NCI-H1048 (cell line): ENCODE data around the gene HIPK2.
"Not testable (repeated sequence)": the region's sequence is repeated elsewhere in the genome, so short reads cannot be mapped to it uniquely, and the experiment has no call there.

Source experiments
- DNase-seq: peaks from one replicate; lab custom pipeline; 2025; lab: John Stamatoyannopoulos, UW

HIPK2 gene

DNA sequence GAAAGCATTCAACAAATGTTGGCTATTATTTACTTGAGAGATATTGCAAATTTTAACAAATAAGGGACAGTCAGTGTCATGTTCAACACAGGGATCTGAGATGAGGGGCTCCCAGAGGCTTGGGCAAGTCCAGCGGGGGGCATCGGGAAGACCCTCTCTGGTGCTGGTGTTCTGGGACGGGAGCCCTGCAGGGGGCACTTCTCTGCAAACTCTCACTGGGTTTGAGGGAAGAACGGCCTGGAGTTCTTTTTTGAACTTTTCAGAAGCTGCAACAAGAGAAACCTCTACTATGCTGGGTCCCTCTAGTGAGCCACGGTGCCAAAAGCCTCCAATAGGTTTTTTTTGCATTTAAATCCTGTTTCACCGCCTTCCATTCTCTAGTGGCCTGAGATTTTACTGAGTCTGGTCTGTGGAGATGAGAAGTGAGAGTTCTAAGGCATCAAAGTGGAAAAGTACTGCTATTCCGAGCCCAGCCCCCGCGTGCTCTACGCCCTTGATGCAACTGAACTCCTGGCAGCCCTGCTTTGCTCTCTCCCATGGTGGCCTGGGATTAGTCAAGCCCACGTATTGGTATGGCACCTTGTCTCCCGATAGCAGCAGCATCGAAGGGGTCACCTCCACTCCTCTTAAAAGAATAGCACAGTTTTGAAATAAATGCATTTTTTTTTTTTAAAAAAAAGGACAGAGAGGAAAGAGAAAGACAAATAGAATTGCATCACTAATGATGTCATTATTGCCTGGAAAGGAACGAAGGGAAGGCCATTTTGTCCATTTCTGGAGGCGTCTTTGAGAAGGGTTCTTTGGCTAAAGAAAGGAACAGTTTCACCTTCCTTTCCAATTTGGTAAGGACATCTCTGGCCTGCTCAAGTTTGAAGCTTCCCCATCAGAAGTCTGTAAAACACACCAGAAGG is 210.8 kb downstream of the HIPK2 start:
- DNase-seq: no peak

DNA sequence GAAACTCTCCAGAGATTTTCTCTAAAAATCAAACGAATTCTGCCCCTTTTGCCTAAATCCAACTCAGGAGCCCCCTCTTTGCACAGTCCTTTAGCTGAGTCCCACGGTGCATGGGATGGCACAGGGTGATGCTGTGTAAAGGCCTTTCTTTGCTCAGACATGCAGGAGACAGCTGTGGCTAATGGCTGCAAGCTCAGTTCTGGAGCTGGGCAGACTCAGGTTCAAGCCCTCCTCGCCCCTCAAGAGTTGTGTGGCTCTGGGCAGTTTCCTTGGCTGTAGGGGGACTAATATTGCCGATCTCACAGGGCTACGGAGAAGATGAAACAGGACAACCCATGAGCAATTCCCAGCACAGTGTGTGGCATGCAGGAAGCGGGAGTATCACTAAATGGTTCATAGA is 211.7 kb downstream of the HIPK2 start:
- no peak for DNase-seq

DNA sequence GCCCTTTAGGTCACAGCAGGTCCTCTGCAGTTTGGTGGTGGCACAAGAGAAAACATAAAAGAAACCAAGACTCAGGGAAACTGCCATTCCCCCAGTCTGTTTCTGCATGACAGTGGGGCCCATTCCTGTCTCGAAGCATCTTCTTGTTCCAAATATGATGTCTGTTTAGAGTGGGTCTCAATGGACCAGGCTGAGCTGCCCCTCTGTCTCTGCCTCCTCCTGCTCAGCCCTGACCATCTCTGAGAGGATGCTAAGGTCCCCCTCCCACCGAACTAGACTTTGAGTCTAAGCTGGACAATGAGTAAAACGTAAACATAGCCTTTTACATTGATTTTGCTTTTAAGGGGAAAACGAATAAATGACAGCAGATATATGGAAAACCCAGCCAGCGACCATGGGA is 213.9 kb downstream of the HIPK2 start:
- no peak for DNase-seq

DNA sequence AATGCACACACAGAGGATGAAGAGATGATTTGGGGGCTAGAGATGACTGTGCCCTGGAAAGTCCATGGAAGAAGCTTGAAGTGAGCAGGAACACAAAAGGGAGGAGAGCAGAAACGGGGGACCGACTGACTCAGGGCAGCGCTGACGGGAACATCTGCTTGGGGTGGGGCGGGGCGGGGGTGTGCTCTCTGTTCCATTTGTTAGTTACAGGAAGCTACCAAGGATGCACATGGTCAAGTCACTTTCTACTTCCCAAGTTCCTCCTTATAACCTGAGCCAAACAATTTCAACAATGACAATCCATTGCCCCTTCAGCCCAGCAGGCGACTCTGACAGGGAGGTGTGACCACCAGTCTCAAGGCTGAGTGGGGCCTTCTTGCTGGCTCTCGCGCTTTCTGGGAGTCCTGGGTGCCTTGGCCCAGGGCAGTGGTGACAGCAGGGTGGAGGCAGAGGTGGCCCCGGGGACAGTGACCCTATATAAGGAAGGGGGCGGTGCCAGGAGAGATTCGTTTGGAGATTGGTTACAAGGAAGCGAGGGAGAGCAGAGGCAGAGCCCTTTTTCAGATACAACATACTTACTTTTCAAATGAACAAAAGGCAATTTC is 214.7 kb downstream of the HIPK2 start:
- no peak for DNase-seq

DNA sequence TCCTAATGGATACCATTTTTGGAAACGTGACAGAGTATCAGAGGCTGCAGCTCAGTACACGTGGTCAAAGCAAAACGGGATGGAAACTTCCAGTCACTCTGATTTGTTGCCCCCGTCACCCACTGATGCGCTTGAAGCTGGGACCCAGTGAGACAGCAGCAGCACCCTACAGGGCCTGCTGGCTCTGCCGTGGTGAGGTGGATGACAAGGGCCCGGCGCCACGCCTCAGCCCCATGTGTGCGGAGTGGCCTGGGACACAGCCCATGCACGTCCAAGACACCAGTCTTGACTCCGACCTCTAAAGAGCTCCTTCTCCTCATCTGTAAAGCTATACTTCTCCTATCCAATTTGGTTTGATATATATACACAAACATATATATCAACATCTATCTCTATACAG is 215.3 kb downstream of the HIPK2 start:
- DNase-seq: no peak

DNA sequence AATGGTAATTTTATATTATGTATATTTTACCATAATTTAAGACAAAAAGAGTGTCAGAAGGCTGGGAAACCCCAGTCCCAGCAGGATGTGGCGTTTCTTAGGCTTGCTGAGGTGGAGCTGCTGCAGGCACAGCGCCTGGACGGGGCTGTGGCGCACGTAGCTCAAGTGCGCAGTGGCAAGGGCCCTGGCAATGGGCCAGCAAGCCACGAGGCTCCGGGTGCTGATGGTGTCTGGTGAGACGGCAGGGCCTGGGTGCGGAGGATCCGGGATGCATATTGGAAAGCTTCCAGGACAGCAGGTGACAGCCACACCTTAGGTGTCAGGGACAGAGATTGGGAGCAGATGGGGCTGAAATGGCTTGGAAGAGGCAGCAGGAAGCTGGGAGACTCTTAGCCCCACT is 217.1 kb downstream of the HIPK2 start:
- DNase-seq: no peak

DNA sequence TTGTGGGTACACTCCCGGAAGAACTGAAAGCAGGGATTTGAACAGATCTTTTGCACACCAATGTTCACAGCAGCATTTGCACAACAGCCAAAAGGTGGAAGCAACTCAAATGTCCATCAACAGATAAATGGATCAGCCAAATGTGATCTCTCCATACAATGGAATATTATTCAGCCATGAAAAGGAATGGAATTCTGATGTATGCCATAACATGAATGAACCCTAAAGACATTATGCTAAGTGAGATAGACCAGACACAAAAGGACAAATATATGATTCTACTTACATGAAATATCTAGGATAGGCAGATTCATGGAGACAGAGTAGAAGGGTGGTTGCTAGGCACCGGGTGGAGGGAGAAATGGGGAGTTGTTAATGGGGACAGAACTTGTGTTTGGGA is 217.6 kb downstream of the HIPK2 start:
- no peak for DNase-seq

DNA sequence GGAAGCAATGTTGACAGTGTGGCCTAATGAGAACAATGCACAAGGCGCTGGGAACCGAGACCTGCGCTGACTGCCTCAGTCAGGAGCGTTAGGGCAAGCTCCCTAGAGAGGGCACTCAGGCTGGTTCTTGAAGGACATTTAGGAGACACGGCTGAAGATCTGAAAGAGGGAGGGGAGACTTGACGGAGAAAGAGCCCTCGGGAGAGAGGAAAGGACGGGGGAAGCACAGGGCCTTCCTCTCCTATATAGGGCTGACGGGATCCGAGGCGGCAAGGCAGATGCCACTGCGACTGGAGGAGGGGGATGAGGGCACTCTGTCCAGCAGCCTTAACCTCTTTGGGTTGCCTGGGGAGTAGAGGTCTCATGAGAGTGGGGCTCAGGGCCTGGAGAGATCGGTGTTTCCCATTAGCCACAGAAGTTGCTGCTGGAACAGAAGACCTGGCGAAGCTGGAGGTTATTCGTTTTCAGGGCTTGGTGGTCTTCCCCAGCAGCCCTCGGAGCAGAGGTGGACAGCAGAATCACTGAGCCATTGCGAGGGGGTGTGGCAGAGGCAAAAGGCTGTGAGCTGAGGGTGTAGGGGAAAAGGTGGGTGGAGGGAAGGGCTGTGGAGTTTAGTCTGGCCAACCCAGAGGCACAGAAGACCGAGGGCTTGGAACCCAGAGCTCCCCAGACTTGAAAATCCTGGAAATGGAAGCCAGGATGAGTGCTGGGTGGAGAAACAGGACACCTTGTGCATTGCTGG is 218.3 kb downstream of the HIPK2 start:
- no peak for DNase-seq

DNA sequence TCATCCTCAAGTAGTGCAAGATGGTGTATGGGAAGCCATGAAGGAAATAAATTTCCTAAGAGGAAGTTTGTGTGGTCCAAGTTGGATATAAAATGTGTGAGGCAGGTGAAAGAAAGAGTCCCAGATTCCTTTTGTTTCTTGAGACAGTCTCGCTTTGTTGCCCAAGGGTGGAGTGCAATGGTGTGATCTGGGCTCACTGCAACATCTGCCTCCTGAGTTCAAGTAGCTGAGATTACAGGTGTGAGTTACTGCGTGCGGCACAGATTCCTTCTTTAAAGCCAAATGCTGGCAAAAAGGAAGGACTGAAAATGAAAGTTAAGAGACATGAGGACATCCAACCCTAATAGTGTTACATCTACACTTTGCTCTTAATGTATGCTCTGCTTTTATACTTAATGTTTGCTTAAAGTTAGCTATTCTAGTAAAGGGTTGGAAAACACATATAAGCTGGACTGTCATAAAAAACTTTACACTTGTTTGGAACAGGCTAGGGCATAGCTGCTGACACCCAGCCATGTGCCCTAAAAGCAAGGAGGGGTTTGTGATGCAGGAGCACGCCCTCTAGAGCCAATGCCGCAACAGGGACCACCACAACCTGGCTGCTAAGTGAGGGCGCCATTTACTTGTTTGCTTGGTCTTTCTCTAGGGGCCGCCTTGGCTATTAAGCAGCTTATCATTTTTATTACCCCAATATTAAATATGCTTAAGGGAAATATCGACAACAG is 219.8 kb downstream of the HIPK2 start:
- DNase-seq: no peak

DNA sequence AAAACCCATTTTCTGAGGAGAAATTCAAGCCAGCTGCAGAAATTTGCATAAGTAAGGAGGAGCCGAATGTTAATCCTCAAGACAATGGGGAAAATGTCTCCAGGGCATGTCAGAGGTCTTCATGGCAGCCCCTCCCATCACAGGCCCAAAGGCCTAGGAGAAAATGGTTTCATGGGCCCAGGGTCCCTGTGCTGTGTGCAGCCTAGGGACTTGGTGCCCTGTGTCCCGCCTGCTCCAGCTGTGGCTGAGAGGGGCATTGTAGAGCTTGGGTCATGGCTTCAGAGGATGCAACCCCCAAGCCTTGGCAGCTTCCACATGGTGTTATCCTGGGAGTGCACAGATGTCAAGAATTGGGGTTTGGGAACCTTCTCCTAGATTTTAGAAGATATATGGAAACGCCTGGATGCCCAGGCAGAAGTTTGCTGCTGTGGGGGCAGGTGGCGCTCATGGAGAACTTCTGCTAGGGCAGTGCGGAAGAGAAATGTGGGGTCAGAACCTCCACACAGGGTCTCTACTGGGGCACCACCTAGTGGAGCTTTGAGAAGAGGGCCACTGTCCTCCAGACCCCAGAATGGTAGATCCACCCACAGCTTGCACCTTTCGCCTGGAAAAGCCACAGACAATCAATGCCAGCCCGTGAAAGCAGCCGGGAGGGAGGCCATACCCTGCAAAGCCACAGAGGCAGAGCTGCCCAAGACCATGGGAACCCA is 223.7 kb downstream of the HIPK2 start:
- not testable (repeated sequence) for DNase-seq

DNA sequence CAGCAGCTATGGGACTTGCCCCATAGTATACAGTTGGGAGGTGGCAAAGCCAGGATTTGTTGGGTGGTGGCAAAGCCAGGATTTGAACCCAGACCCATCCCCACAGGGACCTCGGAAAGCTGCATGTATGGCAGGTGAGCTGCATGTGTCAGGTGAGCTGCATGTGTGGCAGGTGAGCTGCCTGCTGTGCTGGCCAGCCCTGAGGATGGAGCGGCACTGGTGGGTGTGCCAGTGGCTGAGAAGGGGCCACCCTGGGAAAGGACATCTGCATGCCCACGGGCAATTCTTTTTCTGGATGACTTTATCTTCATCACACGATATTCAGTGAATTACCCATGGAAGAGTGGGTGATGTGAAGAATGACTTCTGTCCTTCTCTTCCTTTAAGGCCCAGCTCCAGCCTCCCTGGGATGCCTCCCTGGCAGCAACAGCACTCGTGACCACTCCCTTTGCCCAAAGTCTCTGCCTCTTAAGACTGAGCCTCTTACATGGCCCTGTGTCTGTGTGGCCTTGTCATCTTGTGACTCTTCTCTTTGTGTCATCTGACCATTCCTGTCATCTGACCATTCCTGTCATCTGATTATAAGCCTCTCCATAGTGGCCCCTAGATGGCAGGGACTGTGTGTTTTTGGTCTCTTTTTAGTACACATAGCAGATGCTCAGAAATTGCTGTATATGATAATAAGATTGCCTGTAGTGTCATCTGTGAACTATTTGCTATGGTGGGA is 229.3 kb downstream of the HIPK2 start:
- no peak for DNase-seq

DNA sequence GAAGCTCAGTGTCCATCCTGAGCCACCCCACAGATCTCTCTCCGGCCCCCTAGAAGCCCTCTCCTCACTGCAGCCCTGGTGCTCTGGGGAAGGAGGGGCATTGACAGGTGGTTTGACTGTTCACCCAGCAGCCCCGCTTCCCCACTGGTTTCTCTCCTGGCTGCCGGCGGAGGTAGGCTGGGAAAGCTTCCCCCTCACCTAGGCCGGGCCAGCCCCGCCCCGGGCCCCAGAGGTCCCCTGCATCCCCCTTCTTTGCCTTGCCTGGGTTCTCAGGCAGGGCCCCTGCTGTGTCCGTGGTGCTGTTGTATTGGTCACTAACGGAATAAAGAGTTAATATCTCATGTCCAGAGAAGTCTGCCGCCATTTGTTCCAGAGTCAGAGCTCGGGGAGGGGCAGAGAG is 233.2 kb downstream of the HIPK2 start:
- no peak for DNase-seq

DNA sequence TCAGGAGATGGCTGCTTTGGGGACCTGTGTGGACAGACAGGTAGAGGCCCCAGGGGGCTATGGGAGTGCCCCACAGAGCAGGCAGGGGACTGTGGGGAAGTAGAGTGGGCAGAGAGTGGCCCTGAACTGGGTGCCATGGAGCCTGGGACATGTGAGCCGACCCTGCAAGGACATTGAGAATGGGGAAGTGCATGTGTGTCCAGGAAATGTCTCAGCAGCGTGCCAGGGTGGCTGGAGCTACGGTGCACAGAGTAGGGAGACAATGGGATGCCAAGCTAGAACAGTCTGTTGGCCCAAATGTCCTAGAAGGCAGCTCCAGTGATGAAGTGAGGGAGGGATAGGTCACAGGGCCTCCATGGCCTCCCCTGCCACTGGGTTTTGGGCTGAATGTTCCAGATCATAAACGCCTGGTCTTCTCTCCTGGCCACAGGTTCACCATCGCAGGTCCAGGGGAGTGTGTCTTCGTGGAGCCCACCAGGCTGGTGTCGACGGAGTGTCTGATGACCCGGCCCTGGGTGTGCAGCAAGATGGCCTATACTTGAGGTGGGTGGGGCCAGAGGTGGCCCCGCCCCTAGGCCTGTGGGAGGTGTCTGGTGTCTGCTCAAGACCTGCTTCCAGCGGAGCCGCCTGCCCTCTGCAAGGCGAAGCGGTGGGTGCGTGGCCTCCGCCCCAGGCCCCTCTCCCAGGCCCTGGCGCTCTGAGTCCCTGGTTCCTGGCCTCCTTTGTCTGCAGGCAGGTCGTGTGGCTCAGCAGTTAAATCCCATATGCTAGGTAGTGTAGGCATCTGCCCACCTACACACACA is 233.8 kb downstream of the HIPK2 start:
- no peak for DNase-seq

DNA sequence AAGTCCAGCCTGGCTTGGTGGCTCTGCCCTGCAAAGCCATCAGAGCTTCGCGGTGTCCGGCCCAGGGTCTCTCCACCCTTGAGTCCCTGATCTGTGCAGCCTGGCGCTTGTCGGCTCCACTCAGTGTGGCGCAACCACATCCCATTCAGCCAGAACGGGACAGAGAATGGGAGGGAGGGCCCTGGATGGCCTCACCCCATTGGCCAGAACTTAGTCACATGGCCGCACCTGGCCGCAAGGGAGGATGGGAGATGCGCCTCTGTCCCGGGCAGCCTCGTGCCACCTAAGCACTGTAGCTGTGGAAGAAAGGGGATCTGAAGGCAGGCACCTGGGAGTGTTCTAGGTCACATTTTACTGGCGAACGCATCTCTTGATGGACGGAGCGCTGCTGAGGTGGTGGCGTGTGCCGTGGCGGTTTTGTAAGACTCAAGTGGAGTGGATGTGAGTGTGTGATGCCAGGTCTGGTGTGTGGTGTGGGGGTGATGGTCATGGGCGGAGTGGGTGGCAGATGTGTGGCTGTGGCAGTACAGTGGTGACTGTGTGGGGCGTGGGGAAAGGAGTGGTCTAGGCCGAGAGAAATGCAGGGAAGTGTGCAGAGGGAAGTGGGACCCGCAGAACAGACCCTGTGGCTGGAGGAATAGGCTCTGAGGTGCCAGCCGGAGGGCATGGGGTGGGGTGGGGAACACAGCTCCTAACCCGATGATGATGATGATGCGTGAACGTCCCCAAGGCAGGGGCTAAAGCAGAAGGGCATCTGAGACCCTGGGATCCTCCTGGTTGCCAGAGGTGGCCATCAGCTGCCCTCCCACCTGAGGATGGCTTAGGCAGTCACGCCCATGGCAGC is 235.3 kb downstream of the HIPK2 start:
- no peak for DNase-seq

DNA sequence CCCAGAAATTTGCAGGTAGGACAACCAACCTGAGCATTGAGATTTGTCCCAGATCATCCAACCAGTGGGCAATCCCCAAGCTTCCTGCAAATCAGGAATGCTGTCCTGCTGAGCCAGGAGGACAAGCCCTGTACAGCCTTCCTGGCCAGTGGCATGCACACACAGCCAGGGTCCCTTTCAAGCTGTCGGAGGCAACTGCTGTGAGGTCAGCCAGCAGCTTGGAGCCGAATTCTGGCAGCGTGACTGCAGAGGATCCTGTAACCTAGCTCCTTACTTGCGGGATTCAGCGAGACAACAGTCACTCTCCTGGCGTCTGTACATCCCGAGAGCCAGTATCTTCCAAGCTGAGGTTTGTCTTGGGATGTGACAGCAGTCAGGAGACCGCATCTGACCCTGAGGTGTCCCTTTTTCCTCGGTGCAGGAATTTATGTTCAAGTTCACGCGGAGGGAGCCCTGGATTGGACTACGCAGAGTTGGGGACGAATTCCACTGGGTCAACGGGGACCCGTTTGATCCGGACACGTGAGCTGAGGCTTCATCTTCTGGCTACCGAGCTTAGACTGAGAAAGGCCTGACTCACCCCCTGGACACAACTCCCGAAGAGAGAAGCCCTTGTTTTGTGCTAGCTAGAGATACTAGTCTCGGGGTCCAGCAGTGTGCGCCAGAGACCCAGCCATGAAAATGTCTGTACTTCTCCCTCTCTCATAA is 236.0 kb downstream of the HIPK2 start:
- no peak for DNase-seq

DNA sequence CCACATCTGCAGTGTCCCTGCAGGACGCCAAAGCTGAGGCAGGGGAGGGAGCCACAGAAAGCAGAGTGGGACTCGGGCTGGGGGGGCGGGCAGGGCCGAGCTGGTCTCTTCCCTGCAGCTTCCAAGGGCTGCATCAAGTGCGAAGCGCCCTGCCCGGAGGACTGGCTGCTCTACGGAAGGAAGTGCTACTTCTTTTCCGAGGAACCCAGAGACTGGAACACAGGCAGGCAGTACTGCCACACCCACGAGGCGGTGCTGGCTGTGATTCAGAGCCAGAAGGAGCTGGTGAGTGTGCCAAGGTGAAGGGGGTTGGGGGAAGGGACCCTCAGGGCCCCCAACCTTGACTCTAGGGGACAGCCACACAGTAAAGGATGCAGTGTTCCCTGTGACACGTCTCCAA is 237.6 kb downstream of the HIPK2 start:
- no peak for DNase-seq

DNA sequence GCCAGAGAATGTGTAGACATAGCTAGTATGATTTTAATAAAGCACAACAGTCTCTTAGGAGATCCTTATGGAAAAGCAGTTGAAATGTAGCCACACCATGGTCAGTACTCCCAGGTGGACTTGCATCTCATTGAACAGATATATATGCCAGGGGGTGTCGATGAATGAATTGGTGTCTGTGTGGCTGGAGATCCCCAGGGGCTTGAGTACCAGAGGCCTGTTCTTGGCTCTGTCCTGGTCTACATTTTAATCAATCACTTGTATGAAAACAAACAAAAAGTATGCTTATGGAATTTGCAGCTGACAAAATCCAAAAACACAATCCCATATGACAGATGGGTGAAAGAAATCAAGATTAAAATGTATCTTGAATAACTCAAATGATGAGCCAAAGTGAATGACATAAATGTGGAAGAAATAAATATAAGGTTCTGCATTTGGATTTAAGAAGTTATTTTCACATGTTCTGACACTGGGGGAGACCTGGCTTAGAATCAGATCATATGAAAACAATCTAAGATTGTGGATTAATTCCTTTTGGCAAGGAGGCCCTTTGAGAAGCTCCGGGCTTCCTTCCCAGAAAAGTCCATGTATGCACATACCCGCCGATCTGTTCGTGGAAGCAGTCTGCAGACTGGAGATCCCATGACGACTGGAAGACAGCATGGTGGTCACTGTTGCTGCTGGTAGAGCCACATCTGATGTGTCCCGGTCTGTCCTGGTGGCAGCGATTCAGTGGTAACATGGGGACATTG is 238.7 kb downstream of the HIPK2 start:
- no peak for DNase-seq

DNA sequence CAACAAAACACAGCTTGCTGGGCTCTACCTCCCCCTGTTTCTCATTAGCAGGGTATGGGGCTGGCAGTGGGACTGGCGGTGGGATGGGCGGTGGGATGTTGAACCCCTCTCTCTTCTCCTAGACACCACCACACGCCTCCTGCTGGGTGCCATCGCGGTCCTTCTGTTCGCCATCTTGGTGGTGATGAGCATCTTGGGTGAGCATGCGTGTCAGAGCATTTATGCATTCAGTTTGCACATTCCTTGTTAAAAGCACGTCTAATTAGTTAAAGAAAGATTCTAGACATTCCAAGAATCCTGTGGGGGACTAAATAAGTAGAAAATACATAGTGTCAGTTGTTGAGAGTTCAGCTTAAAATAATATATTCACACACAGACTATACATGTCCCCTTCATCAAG is 241.6 kb downstream of the HIPK2 start:
- DNase-seq: no peak
